ENCODE results near the gene ADAM19. TPM values are rescaled to one million over a fixed set of nuclear protein-coding genes. Genes with fewer than 3 reads are reported as not detected.

Gene ADAM19
- total RNA-seq, 2 experiments from 2014 or later = 24.2 to 103 TPM

DNA sequence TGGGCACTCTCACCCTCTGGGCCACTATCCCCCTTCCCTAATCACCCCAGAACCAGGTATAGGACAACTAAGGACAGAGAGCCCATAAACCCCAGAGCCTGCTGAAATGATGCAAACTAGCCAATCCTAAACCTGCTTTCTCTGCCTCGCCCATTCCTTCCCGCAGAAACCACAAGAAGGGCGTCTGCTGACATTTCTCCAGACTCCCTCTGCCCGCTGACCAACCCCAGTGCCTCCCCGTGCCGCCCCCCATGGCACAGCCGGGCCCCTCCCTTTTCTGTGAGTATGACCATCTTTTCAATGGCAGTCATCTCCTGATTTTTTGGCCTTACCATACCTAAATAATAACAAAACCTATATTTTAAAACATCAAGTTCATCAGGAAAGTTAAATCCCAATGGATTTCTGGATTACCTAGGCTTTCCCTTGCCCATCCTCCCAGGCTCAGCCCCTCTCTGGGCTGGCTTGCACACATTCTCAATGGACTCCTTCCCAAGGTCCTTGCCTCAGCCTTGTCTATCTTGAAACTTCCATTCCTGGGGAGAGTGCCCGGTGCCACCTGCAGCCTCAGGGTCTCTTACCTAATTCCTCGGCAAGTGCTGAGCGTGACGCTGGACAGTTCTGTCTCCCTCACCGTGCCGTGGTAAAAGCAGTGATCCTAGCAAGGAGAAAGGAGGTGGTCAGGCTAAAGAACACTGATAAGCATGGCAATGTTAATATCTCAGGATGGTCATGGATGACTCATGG is 45.2 kb downstream of the ADAM19 start:
- POLR2A ChIA-PET = no interaction called here

DNA sequence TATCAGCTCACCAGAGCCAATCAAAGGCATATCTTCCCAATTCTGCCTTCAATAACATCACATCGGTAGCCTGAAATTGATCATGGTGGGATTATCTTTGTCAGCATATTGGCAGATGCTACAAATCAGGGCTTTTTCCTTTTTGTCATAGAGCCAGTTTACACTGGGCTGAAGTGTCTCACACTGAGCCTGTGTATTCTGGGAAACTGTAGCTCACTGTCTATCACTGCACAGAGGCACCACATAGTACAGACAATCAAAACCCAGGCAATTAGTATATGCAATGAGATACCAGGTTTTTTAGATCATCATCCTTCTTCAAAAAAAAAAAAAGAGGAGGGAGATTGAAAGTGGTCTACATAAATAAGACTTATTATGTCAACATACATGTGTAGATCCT is 46.6 kb downstream of the ADAM19 start:
- peaks cover 52% of the 10 kb centered on the region for H3K36me3 ChIP-seq (ENCODE audit: insufficient read depth, low read length)
- no TSS peak for BruUV-seq (replicated peaks)
- POLR2A ChIA-PET = interaction anchor here (0.5 to 0.8 kb wide), 6 partner anchors 11 to 562 kb away, joined by 3 to 6 read pairs (median 3); no protein-coding TSS in a partner anchor

More for the DNA sequence above, 45.2 kb downstream of the ADAM19 start:
- H2AFZ ChIP-seq (ENCODE audit: low read length) = no peak overlapping the region
- H3K9me2 ChIP-seq (ENCODE audit: insufficient read depth, low read length) = no peaks in the 10 kb centered on the region
- intact Hi-C loops (cut with micrococcal nuclease; ENCODE audit: unreplicated experiment) = no loop called here
- H3K9me3 ChIP-seq (ENCODE audit: low read length) = no peaks in the 10 kb centered on the region
- no peak overlapping the region for H3K4me2 ChIP-seq (ENCODE audit: low read length)
- CTCF ChIA-PET (ENCODE audit: unreplicated experiment) = no interaction called here
- no peak for TF ChIP-seq EZH2phosphoT487 (IDR thresholded peaks at IDR 0.05; ENCODE audit: borderline replicate concordance, low read depth, low read length)
- TF ChIP-seq, protein P1, sequence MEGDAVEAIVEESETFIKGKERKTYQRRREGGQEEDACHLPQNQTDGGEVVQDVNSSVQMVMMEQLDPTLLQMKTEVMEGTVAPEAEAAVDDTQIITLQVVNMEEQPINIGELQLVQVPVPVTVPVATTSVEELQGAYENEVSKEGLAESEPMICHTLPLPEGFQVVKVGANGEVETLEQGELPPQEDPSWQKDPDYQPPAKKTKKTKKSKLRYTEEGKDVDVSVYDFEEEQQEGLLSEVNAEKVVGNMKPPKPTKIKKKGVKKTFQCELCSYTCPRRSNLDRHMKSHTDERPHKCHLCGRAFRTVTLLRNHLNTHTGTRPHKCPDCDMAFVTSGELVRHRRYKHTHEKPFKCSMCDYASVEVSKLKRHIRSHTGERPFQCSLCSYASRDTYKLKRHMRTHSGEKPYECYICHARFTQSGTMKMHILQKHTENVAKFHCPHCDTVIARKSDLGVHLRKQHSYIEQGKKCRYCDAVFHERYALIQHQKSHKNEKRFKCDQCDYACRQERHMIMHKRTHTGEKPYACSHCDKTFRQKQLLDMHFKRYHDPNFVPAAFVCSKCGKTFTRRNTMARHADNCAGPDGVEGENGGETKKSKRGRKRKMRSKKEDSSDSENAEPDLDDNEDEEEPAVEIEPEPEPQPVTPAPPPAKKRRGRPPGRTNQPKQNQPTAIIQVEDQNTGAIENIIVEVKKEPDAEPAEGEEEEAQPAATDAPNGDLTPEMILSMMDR (conservative IDR thresholded peaks at IDR 0.05; ENCODE audit: low read length) = no peak
- H3K4me1 ChIP-seq (ENCODE audit: insufficient read depth, low read length, poor library complexity, severe bottlenecking) = peaks cover 6% of the 10 kb centered on the region
- no TSS peak for BruUV-seq (replicated peaks)
- H3K27ac ChIP-seq (ENCODE audit: low read depth, low read length, poor library complexity, severe bottlenecking) = no peak overlapping the region
- no peaks in the 10 kb centered on the region for H3K79me2 ChIP-seq (ENCODE audit: insufficient read depth, low read depth, low read length)
- H3K36me3 ChIP-seq (ENCODE audit: insufficient read depth, low read length) = peaks cover 49% of the 10 kb centered on the region
- no peaks in the 10 kb centered on the region for H4K20me1 ChIP-seq (ENCODE audit: insufficient read depth, low read length)
- H3K4me3 ChIP-seq (ENCODE audit: low read depth, low read length, poor library complexity, severe bottlenecking) = no peak overlapping the region
- DNase-seq (ENCODE audit: low spot score) = no peak

More for the DNA sequence above, 46.6 kb downstream of the ADAM19 start:
- CTCF ChIA-PET (ENCODE audit: unreplicated experiment) = no interaction called here
- Histone ChIP-seq H3K9me2 (ENCODE audit: insufficient read depth, low read length) (no peaks in the 10 kb centered on the region), H2AFZ (ENCODE audit: low read length) (no peak overlapping the region), H4K20me1 (ENCODE audit: insufficient read depth, low read length) (no peaks in the 10 kb centered on the region), H3K4me2 (ENCODE audit: low read length) (no peak overlapping the region), H3K9me3 (ENCODE audit: low read length) (no peaks in the 10 kb centered on the region), H3K4me3 (ENCODE audit: low read depth, low read length, poor library complexity, severe bottlenecking) (no peak overlapping the region), H3K27ac (ENCODE audit: low read depth, low read length, poor library complexity, severe bottlenecking) (no peak overlapping the region), H3K79me2 (ENCODE audit: insufficient read depth, low read depth, low read length) (no peaks in the 10 kb centered on the region), H3K4me1 (ENCODE audit: insufficient read depth, low read length, poor library complexity, severe bottlenecking) (peaks cover 6% of the 10 kb centered on the region)
- no peak for DNase-seq (ENCODE audit: low spot score)
- TF ChIP-seq EZH2phosphoT487 (IDR thresholded peaks at IDR 0.05; ENCODE audit: borderline replicate concordance, low read depth, low read length) = no peak
- TF ChIP-seq, protein P1 (conservative IDR thresholded peaks at IDR 0.05; ENCODE audit: low read length) = no peak
- intact Hi-C loops (cut with micrococcal nuclease; ENCODE audit: unreplicated experiment) = no loop called here
